ENCODE data around the gene CCDC27.

- TF ChIP-seq CTCF (conservative IDR thresholded peaks at IDR 0.05; ENCODE audit: low read depth, low read length) (no peak), EZH2 (IDR thresholded peaks at IDR 0.05; ENCODE audit: low read length, unreplicated experiment) (no peak), EZH2phosphoT487 (IDR thresholded peaks at IDR 0.05; ENCODE audit: borderline replicate concordance, low read length) (no peak)
Observed at GRCh38 chr1:3820316-3820715, 68.1 kb downstream of the CCDC27 start.
